EL (cell line): ENCODE results near the gene GNGT2.
A peak's percentile ranks its signal among the peaks of the same experiment; 100 is the strongest.
"Not testable (repeated sequence)": the region's sequence is repeated elsewhere in the genome, so short reads cannot be mapped to it uniquely, and the experiment has no call there.

Experiments
- DNase-seq: peaks from one replicate; pipeline ENCODE4 v3.0.0-alpha.2; 2016

GNGT2 gene

GRCh38 chr17:49201481-49201927 is 8.9 kb downstream of the GNGT2 start:
- peak; percentile 66 for DNase-seq

- DNase-seq, result no peak
These were observed 9.8 kb downstream of the GNGT2 start for GRCh38 chr17:49200423-49201083.

GRCh38 chr17:49198211-49198610 is 12.2 kb downstream of the GNGT2 start:
- DNase-seq, result no peak

- DNase-seq, result peak; percentile 14
These were observed 12.9 kb downstream of the GNGT2 start for GRCh38 chr17:49197346-49197998.

- no peak for DNase-seq
These were observed 13.9 kb downstream of the GNGT2 start for GRCh38 chr17:49196520-49196919.

- DNase-seq, result no peak
These were observed 14.6 kb downstream of the GNGT2 start for GRCh38 chr17:49195751-49196150.

- no peak for DNase-seq
These were observed 16.1 kb downstream of the GNGT2 start for GRCh38 chr17:49194297-49194607.

- DNase-seq, result peak; percentile 72
These were observed 16.7 kb downstream of the GNGT2 start for GRCh38 chr17:49193513-49194296.

- peak; percentile 91 for DNase-seq
These were observed 18.2 kb downstream of the GNGT2 start for GRCh38 chr17:49191917-49192741.

GRCh38 chr17:49191409-49191916 is 18.9 kb downstream of the GNGT2 start:
- DNase-seq, result no peak

GRCh38 chr17:49190932-49191331 is 19.4 kb downstream of the GNGT2 start:
- no peak for DNase-seq

- no peak for DNase-seq
These were observed 23.1 kb downstream of the GNGT2 start for GRCh38 chr17:49187301-49187700.

GRCh38 chr17:49185381-49185780 is 25.0 kb downstream of the GNGT2 start:
- not testable (repeated sequence) for DNase-seq

GRCh38 chr17:49184522-49184921 is 25.9 kb downstream of the GNGT2 start:
- not testable (repeated sequence) for DNase-seq

- DNase-seq, result no peak
These were observed 26.6 kb downstream of the GNGT2 start for GRCh38 chr17:49183801-49184200.

GRCh38 chr17:49183341-49183740 is 27.0 kb downstream of the GNGT2 start:
- DNase-seq, result no peak

GRCh38 chr17:49180998-49181635 is 29.3 kb downstream of the GNGT2 start:
- no peak for DNase-seq

- DNase-seq, result peak; percentile 70
These were observed 30.1 kb downstream of the GNGT2 start for GRCh38 chr17:49180303-49180702.

- not testable (repeated sequence) for DNase-seq
These were observed 34.4 kb downstream of the GNGT2 start for GRCh38 chr17:49175978-49176377.

- not testable (repeated sequence) for DNase-seq
These were observed 39.7 kb downstream of the GNGT2 start for GRCh38 chr17:49170711-49171110.

GRCh38 chr17:49170216-49170615 is 40.2 kb downstream of the GNGT2 start:
- DNase-seq, result no peak

GRCh38 chr17:49168706-49169105 is 41.7 kb downstream of the GNGT2 start:
- DNase-seq, result no peak
